Upper lobe of left lung (tissue), 6 donors: ENCODE measurements around the gene EIF4G2. TPM values are rescaled to one million over a fixed set of nuclear protein-coding genes. Genes with fewer than 3 reads are reported as not detected.

Experiments
- ATAC-seq, 2 donors: fragments of 200-7000 bp; cut with Tn5 transposase; one replicate each; pipeline ENCODE4 v1.9.1; 2022; ENCODE audit warnings: mild to moderate bottlenecking in 2 of 2, moderate library complexity in 2 of 2; ENCODE audit not compliant: low FRiP score in 2 of 2
- DNase-seq, 2 donors: peaks; one replicate each; pipeline ENCODE4 v3.0.0-alpha.2; 2019 to 2020
- H3K27ac ChIP-seq, 4 donors: fragments of 200-600 bp; sonication (generic); one replicate each; pipeline ENCODE4 v1.5.1; 2016 to 2019
- H3K27me3 ChIP-seq, 4 donors: fragments of 200-600 bp; sonication (generic); one replicate each; pipeline ENCODE4 v1.5.1; 2017 to 2019
- H3K36me3 ChIP-seq, 4 donors: fragments of 200-600 bp; sonication (generic); one replicate each; pipeline ENCODE4 v1.5.1; 2016 to 2019
- H3K4me1 ChIP-seq, 4 donors: fragments of 200-600 bp; sonication (generic); one replicate each; pipeline ENCODE4 v1.5.1; 2018 to 2019
- H3K4me3 ChIP-seq, 4 donors: fragments of 200-600 bp; sonication (generic); one replicate each; pipeline ENCODE4 v1.5.1; 2017 to 2019; ENCODE audit warnings: mild to moderate bottlenecking in 2 of 4, moderate library complexity in 1 of 4
- H3K9me3 ChIP-seq, 4 donors: fragments of 200-600 bp; sonication (generic); one replicate each; pipeline ENCODE4 v1.5.1; 2018 to 2019
- EP300 ChIP-seq, 4 donors: sonication (generic); formaldehyde crosslinking; IDR thresholded peaks; one replicate each; pipeline ENCODE4 v1.5.1; 2017; ENCODE audit warnings: antibody characterized with exemption in 4 of 4, control low read depth in 2 of 4
- POLR2A ChIP-seq, 4 donors: fragments of 450-650 bp; IDR thresholded peaks; one replicate each; pipeline ENCODE4 v1.5.1; 2016 to 2017; ENCODE audit warnings: antibody characterized with exemption in 4 of 4, mild to moderate bottlenecking in 2 of 4
- POLR2AphosphoS5 ChIP-seq, 2 donors: sonication (generic); formaldehyde crosslinking; IDR thresholded peaks; one replicate each; pipeline ENCODE4 v1.5.1; 2017; ENCODE audit warnings: antibody characterized with exemption in 2 of 2
- WGBS, 2 donors: methylation state at CpG; one replicate each; pipeline ENCODE4 v1.1.5; 2017 to 2018; 5-methylcytosine and 5-hydroxymethylcytosine counted together
- total RNA-seq, 6 donors: library from RNA; depleted of rRNA in 4 of 6; stranded (reverse); fragments of >200 nt in 4 of 6; gene quantifications; one replicate each; pipeline versions ENCODE4 v1.1.0 to v1.2.1, GENCODE V29; 2016 to 2021
- TF ChIP-seq, protein P1 (sequence below), 6 experiments: fragments of 450-650 bp in 4 of 6; fragments of 200-600 bp in 2 of 6; sonication (generic) in 2 of 6; IDR thresholded peaks; one replicate each; pipeline ENCODE4 v1.5.1; 2016 to 2019; ENCODE audit warnings: antibody characterized with exemption in 6 of 6
- donor health status: DM: no; HTN: no; CAD: no; lungs with moderate emphysema.
- donor health status: DM: no; HTN: yes; CAD: no; lungs with severe emphysema.

EIF4G2 gene
- total RNA-seq, 6 donors from 2014 or later: 249 to 1,049 (median 632) TPM

DNA sequence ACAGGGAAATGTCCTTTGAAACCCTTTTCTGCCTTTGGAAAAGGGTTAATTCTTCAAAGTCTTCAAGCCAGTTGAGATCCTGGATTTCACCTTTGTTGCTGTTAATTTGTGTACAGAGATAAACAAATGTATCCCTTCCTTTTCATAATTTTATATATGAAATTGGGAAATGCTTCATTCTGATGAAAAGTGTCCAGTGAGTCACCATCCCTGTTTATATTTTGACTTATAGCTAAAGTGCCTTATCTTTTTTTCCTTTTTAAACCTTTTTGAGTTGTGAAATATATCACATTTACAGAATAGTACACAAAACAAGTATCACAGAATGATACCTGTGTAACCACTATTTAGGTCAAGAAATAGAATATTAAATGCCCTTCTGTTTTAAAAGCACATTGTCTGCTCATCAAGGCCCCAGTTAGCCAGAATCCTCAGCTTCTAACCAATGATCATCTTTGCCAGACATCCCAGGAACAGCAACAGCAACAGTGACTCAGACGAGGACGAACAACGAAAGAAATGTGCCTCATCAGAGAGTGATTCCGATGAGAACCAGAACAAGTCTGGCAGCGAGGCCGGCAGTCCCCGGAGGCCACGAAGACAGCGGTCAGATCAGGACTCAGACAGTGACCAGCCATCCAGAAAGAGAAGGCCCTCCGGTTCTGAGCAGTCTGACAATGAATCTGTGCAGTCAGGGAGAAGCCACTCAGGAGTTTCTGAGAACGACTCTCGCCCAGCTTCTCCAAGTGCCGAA lies 30.3 kb downstream of the EIF4G2 start:
- peak overlapping the region; percentile 18 to 74 (median 33) for H3K27ac ChIP-seq
- H3K36me3 ChIP-seq: peaks cover 6 to 52% (median 34%) of the 10 kb centered on the region in 4 donors

DNA sequence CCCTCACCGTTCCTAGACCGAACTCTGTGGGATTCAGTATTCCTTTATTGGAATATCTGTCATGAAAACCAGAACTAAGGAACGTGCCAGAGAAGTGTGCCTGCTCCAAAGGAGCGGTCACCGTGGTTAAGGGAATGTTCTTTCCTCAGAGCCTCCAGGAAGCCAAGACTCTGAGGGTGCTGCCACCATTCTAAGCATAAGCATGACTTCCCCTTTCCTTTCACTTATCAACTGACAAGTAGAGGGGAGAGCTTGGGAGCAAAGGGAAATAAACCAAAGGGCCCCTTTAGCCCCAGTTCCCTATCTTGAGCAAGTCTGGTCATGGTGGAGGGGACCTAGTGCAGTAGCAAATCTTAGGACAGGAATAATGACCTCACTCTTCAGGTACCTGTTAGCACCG lies 30.9 kb downstream of the EIF4G2 start:
- 58 to 59% methylated on average over 6 of the region's 6 CpGs for WGBS, 2 donors
- DNase-seq: no peak
- peak in 1 of 2 donors; percentile 8 for ATAC-seq
- no peaks in the 10 kb centered on the region for H3K27me3 ChIP-seq
- peaks cover 6 to 57% (median 40%) of the 10 kb centered on the region in 4 donors for H3K36me3 ChIP-seq
- peaks cover 0 to 7% (median 4%) of the 10 kb centered on the region in 4 donors for H3K4me1 ChIP-seq
- H3K9me3 ChIP-seq: no peaks in the 10 kb centered on the region
- no peak for TF ChIP-seq POLR2A (IDR thresholded peaks at IDR 0.05)
- TF ChIP-seq, protein P1, sequence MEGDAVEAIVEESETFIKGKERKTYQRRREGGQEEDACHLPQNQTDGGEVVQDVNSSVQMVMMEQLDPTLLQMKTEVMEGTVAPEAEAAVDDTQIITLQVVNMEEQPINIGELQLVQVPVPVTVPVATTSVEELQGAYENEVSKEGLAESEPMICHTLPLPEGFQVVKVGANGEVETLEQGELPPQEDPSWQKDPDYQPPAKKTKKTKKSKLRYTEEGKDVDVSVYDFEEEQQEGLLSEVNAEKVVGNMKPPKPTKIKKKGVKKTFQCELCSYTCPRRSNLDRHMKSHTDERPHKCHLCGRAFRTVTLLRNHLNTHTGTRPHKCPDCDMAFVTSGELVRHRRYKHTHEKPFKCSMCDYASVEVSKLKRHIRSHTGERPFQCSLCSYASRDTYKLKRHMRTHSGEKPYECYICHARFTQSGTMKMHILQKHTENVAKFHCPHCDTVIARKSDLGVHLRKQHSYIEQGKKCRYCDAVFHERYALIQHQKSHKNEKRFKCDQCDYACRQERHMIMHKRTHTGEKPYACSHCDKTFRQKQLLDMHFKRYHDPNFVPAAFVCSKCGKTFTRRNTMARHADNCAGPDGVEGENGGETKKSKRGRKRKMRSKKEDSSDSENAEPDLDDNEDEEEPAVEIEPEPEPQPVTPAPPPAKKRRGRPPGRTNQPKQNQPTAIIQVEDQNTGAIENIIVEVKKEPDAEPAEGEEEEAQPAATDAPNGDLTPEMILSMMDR (IDR thresholded peaks at IDR 0.05): no peak
- no peak for TF ChIP-seq POLR2AphosphoS5 (IDR thresholded peaks at IDR 0.05)
- H3K4me3 ChIP-seq: no peak overlapping the region
- H3K27ac ChIP-seq: peak overlapping the region; percentile 5 to 74 (median 30)

More for the DNA sequence above, 30.3 kb downstream of the EIF4G2 start:
- peak in 1 of 2 donors; percentile 54 for DNase-seq
- TF ChIP-seq POLR2A (IDR thresholded peaks at IDR 0.05) (no peak), POLR2AphosphoS5 (IDR thresholded peaks at IDR 0.05) (no peak), EP300 (IDR thresholded peaks at IDR 0.05) (no peak)
- TF ChIP-seq, protein P1 (IDR thresholded peaks at IDR 0.05): no peak
- Histone ChIP-seq H3K9me3 (no peaks in the 10 kb centered on the region), H3K27me3 (no peaks in the 10 kb centered on the region), H3K4me3 (no peak overlapping the region), H3K4me1 (peaks cover 0 to 7% (median 4%) of the 10 kb centered on the region in 4 donors)
- peak; percentile 46 to 86 for ATAC-seq
- 79 to 87% methylated on average over 13 of the region's 13 CpGs for WGBS, 2 donors

DNA sequence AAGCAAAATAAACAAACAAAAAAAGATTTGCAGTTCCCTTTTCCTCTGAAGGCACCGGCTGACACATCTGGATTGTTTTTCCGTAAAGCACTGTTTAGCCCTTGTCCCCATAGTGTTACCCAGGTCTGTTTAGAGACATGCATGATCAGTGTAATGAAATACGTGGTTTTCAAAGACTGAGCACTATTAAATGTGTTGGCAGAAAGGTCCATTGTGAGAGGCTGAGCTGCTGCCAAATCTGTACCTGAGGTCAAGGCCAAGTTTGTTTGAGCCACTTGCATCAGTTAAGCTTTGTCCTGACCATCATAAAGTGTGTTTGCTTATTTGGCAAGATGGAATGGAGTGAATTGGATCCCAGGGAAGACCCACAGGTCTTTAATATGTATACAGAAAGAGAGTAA lies 31.3 kb downstream of the EIF4G2 start:
- WGBS, 2 donors: 72 to 78% methylated on average over 3 of the region's 3 CpGs
- Histone ChIP-seq H3K27ac (peak overlapping the region in 3 of 4 donors; percentile 17 to 35 (median 25)), H3K4me1 (peaks cover 0 to 7% (median 4%) of the 10 kb centered on the region in 4 donors), H3K36me3 (peaks cover 6 to 62% (median 43%) of the 10 kb centered on the region in 4 donors), H3K27me3 (no peaks in the 10 kb centered on the region), H3K4me3 (no peak overlapping the region), H3K9me3 (no peaks in the 10 kb centered on the region)
- no peak for DNase-seq
- TF ChIP-seq POLR2AphosphoS5 (IDR thresholded peaks at IDR 0.05) (no peak), EP300 (IDR thresholded peaks at IDR 0.05) (no peak)
- TF ChIP-seq, protein P1 (IDR thresholded peaks at IDR 0.05): no peak
- no peak for ATAC-seq

DNA sequence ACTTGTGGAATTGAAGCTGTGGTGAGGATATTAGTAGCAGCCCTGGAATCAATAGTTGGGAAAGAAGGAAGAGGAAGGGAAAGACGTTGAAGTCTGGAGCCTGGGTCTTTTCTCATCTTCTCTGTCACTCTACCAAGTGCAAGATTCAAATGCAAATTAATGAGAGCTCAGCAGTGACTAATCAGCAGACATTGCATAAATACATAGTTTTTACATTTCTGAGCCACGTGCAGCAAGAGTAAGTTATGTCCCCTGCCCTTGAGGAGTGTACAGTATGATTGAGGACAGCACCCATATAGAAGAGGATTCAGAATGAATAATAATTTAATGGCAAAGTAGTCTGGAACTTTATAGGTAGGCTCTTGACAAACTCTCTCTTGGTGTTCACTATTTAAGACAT lies 33.9 kb downstream of the EIF4G2 start:
- TF ChIP-seq EP300 (IDR thresholded peaks at IDR 0.05): no peak
- no peak for TF ChIP-seq POLR2A (IDR thresholded peaks at IDR 0.05)
- no peak for TF ChIP-seq POLR2AphosphoS5 (IDR thresholded peaks at IDR 0.05)
- TF ChIP-seq, protein P1 (IDR thresholded peaks at IDR 0.05): no peak
- Histone ChIP-seq H3K36me3 (peaks cover 0 to 66% (median 55%) of the 10 kb centered on the region in 4 donors), H3K4me3 (no peak overlapping the region), H3K27ac (no peak overlapping the region), H3K9me3 (no peaks in the 10 kb centered on the region), H3K27me3 (no peaks in the 10 kb centered on the region), H3K4me1 (peaks cover 0 to 7% (median 4%) of the 10 kb centered on the region in 4 donors)
- ATAC-seq (no peak), DNase-seq (no peak)
- WGBS, 2 donors: 86 to 91% methylated on average over 2 of the region's 2 CpGs
